Heart left ventricle (tissue), 16 donors: ENCODE data around the gene LRIT3. TPM values are rescaled to one million over a fixed set of nuclear protein-coding genes. Genes with fewer than 3 reads are reported as not detected.

Experiments
- ATAC-seq, 4 donors: fragments of 200-7000 bp; cut with Tn5 transposase; one replicate each; pipeline ENCODE4 v1.9.1; 2020 to 2022; ENCODE audit warnings: moderate library complexity in 4 of 4, mild to moderate bottlenecking in 3 of 4, moderate number of reproducible peaks in 1 of 4
- DNase-seq, 5 donors: peaks; one replicate each; pipeline ENCODE4 v3.0.0-alpha.2; 2020
- H3K27ac ChIP-seq, 12 donors: fragments of 200-600 bp; sonication (generic) in 4 of 12; one replicate each; pipeline versions ENCODE4 v1.5.0 to v1.8.0; 2016 to 2022; ENCODE audit warnings: mild to moderate bottlenecking in 2 of 12
- H3K27me3 ChIP-seq, 9 donors: fragments of 200-600 bp; sonication (generic) in 2 of 9; one replicate each; pipeline versions ENCODE4 v1.5.1 to v1.8.0; 2016 to 2022; ENCODE audit warnings: mild to moderate bottlenecking in 3 of 9
- H3K36me3 ChIP-seq, 9 donors: fragments of 200-600 bp; sonication (generic) in 2 of 9; one replicate each; pipeline versions ENCODE4 v1.5.0 to v1.8.0; 2018 to 2022; ENCODE audit warnings: mild to moderate bottlenecking in 2 of 9
- H3K4me1 ChIP-seq, 12 donors: fragments of 200-600 bp; sonication (generic) in 4 of 12; one replicate each; pipeline versions ENCODE4 v1.5.0 to v1.8.0; 2016 to 2022; ENCODE audit warnings: mild to moderate bottlenecking in 3 of 12
- H3K4me3 ChIP-seq, 12 donors: fragments of 200-600 bp; sonication (generic) in 4 of 12; one replicate each; pipeline versions ENCODE4 v1.5.0 to v1.8.0; 2017 to 2022; ENCODE audit warnings: mild to moderate bottlenecking in 9 of 12, moderate library complexity in 4 of 12
- H3K9me3 ChIP-seq, 12 donors: fragments of 200-600 bp; sonication (generic) in 4 of 12; one replicate each; pipeline versions ENCODE4 v1.5.0 to v1.8.0; 2016 to 2022; ENCODE audit warnings: mild to moderate bottlenecking in 1 of 12
- CTCF ChIP-seq, 12 donors: fragments of 200-600 bp; sonication (generic) in 4 of 12; IDR thresholded peaks; one replicate each; pipeline versions ENCODE4 v1.5.0 to v1.8.0; 2018 to 2022; ENCODE audit warnings: antibody characterized with exemption in 12 of 12, mild to moderate bottlenecking in 5 of 12
- POLR2A ChIP-seq, 2 donors: fragments of 450-650 bp; IDR thresholded peaks; one replicate each; pipeline ENCODE4 v1.6.1; 2017; ENCODE audit warnings: antibody characterized with exemption in 2 of 2, mild to moderate bottlenecking in 2 of 2, moderate library complexity in 2 of 2
- WGBS, 4 donors: extraction: QIAGEN DNeasy Blood & Tissue Kit in 2 of 4; methylation state at CpG; one replicate each; pipeline versions ENCODE4 v1.1.5 to v1.1.7; 2013 to 2018; 5-methylcytosine and 5-hydroxymethylcytosine counted together
- intact Hi-C, 10 donors: fragments of 100-400 bp; cut with DNase I; formaldehyde crosslinking; loops; one replicate each; pipeline versions ENCODE4 v1.11.1 to v1.14.2; 2022
- long read RNA-seq, 3 donors: library from polyadenylated mRNA; unstranded; transcript quantifications; one replicate each; pipeline ENCODE4 v2.0.0, GENCODE V29; 2020 to 2021
- polyA plus RNA-seq, 2 donors: library from polyadenylated mRNA; stranded (reverse); fragments of 200-250 nt; gene quantifications; one replicate each; pipeline ENCODE4 v1.2.3, GENCODE V29; 2013
- total RNA-seq, 9 donors: library from RNA; depleted of rRNA in 2 of 9; stranded (reverse); fragments of >200 nt in 2 of 9; fragmentation: NEBNext Ultra II Directional in 3 of 9; extraction: Animal tissue kit (Norgen Biotek cat#: 25700) in 3 of 9; gene quantifications; one replicate each; pipeline versions ENCODE4 v1.1.0 to v1.2.4, GENCODE V29; 2016 to 2023
- donor health status: ischemic (EF 13 %, LVEDD 7.1; RV severe dilation, severe dysfunction).
- donor health status: healthy with polysubstance abuse.
- donor health status: DM: no; HTN: yes; CAD: no.
- donor health status: DM: no; HTN: no; CAD: no.
- donor health status: ischemic (EF 25% LVEDD 6.9; RV normal size, moderate dysfunction).
- donor health status: ischemic (EF 25% LVEDD 5.7; RV mildly dilated, moderate dysfunction).
- donor health status: healthy.
- donor health status: DM: yes; HTN: yes; CAD: no.
- donor health status: ischemic (EF 35%, LVEDD 5.7; RV mildly dilated, moderate dysfunction).
- donor health status: nonischemic (EF 11% LVEDD 7.7; RV severe dilation, severe dysfunction).
- donor health status: DM: yes; HTN: yes; CAD: no.
- donor health status: PGD.
- donor health status: ischemic (EF 29% LVEDD 5.4; RV normal size, mild dysfunction).
- donor health status: nonischemic (EF 23%, LVEDD 6.1; RV moderate dilation, normal function).

Gene LRIT3
- total RNA-seq, result not detected
- under 1 TPM in 1 of 2 donors, not detected in 1; 0.08 TPM for polyA plus RNA-seq
- long read RNA-seq, donor 1, result 0 reads
- long read RNA-seq, donor 2, result 0 reads
- long read RNA-seq, donor 3, result 0 reads

GRCh38 chr4:109847896-109848442, at the start of gene LRIT3:
TSS of gene LRIT3 (plus strand) at chr4:109848107. CDS start at chr4:109848202, 95 bp downstream.
- Histone ChIP-seq H3K4me3 (no peak within 1 kb of the TSS), H3K27me3 (no peaks in the 10 kb centered on the region), H3K9me3 (no peaks in the 10 kb centered on the region), H3K4me1 (no peaks in the 10 kb centered on the region), H3K36me3 (no peaks in the 10 kb centered on the region), H3K27ac (no peak within 1 kb of the TSS)
- no peak for DNase-seq
- TF ChIP-seq CTCF (IDR thresholded peaks at IDR 0.05) (no peak), POLR2A (IDR thresholded peaks at IDR 0.05) (no peak)
- ATAC-seq, result no peak
- WGBS, 4 donors, result 83 to 86% (median 83%) methylated on average over 5 of the region's 5 CpGs
- intact Hi-C loops, result loop anchor here in 1 of 10 donors (2.0 kb wide), 1 partner anchor 51 kb away; no protein-coding TSS in a partner anchor

GRCh38 chr4:109798866-109799265, 49.0 kb upstream of the LRIT3 start:
- Histone ChIP-seq H3K27ac (no peak overlapping the region), H3K27me3 (no peaks in the 10 kb centered on the region), H3K4me1 (peaks cover 0 to 7% (median 0%) of the 10 kb centered on the region in 12 donors), H3K36me3 (peaks cover 0 to 3% (median 0%) of the 10 kb centered on the region in 9 donors), H3K9me3 (peaks cover 0 to 44% (median 8%) of the 10 kb centered on the region in 12 donors), H3K4me3 (no peak overlapping the region)
- ATAC-seq (no peak), DNase-seq (no peak)
- intact Hi-C loops, result loop anchor here in 1 of 10 donors (10.0 kb wide), 1 partner anchor 54 kb away; no protein-coding TSS in a partner anchor
- TF ChIP-seq CTCF (IDR thresholded peaks at IDR 0.05) (no peak), POLR2A (IDR thresholded peaks at IDR 0.05) (no peak)

GRCh38 chr4:109801099-109801789, 46.7 kb upstream of the LRIT3 start:
- peaks cover 0 to 23% (median 1%) of the 10 kb centered on the region in 12 donors for H3K9me3 ChIP-seq
- H3K36me3 ChIP-seq, result peaks cover 0 to 3% (median 0%) of the 10 kb centered on the region in 9 donors
- no peaks in the 10 kb centered on the region for H3K27me3 ChIP-seq
- peak overlapping the region in 11 of 12 donors; percentile 14 to 59 (median 43) for H3K4me3 ChIP-seq
- ATAC-seq (no peak), DNase-seq (no peak)
- peak overlapping the region in 11 of 12 donors; percentile 10 to 62 (median 52) for H3K27ac ChIP-seq
- TF ChIP-seq POLR2A (IDR thresholded peaks at IDR 0.05) (no peak), CTCF (IDR thresholded peaks at IDR 0.05) (no peak)
- H3K4me1 ChIP-seq, result peaks cover 0 to 7% (median 0%) of the 10 kb centered on the region in 12 donors
- intact Hi-C loops, result loop anchor here in 1 of 10 donors (10.0 kb wide), 1 partner anchor 66 kb away; the partner anchor contains the start of gene PLA2G12A
- WGBS, 4 donors, result 51 to 62% (median 55%) methylated on average over 4 of the region's 4 CpGs

- Histone ChIP-seq H3K9me3 (peaks cover 0 to 16% (median 0%) of the 10 kb centered on the region in 12 donors), H3K4me1 (peaks cover 0 to 7% (median 0%) of the 10 kb centered on the region in 12 donors), H3K27ac (peak within 1 kb of the TSS in 11 of 12 donors; percentile 10 to 62 (median 52)), H3K4me3 (peak within 1 kb of the TSS in 11 of 12 donors; percentile 14 to 59 (median 43)), H3K36me3 (no peaks in the 10 kb centered on the region), H3K27me3 (no peaks in the 10 kb centered on the region)
- peak in 2 of 4 donors; percentile 68 to 83 for ATAC-seq
- TF ChIP-seq POLR2A (IDR thresholded peaks at IDR 0.05) (no peak), CTCF (IDR thresholded peaks at IDR 0.05) (no peak)
- intact Hi-C loops, result loop anchor here in 2 of 10 donors (2.0 to 10.0 kb wide), 2 partner anchors 67 to 99 kb away; partner anchors contain the start of genes CASP6 (in 1 of the 2) and PLA2G12A (in 1 of the 2)
- no peak for DNase-seq
- 35 to 47% (median 39%) methylated on average over 2 of the region's 2 CpGs for WGBS, 4 donors
Observed at GRCh38 chr4:109801895-109802319, 46.0 kb upstream of the LRIT3 start, which contains the start of gene CFI. TSS of gene CFI (minus strand) at chr4:109801999. CDS start at chr4:109801971, 28 bp downstream.
